Activated naive CD8-positive, alpha-beta T cell (primary cell): Measurements from ENCODE around the gene FCHSD2.

ENCODE experiments used
- H3K27ac Mint-ChIP-seq: one replicate; pipeline ENCODE4 v1.8.0; 2021; ENCODE audit warnings: mixed read lengths
- H3K27me3 Mint-ChIP-seq: one replicate; pipeline ENCODE4 v1.8.0; 2021; ENCODE audit warnings: mixed read lengths
- H3K36me3 Mint-ChIP-seq: one replicate; pipeline ENCODE4 v1.8.0; 2021; ENCODE audit warnings: mixed read lengths
- H3K4me1 Mint-ChIP-seq: one replicate; pipeline ENCODE4 v1.8.0; 2021; ENCODE audit warnings: low read depth, mixed read lengths
- H3K4me3 Mint-ChIP-seq: one replicate; pipeline ENCODE4 v1.8.0; 2021; ENCODE audit warnings: mild to moderate bottlenecking, mixed read lengths
- H3K9me3 Mint-ChIP-seq: one replicate; pipeline ENCODE4 v1.8.0; 2021; ENCODE audit warnings: low read depth, mixed read lengths

Gene FCHSD2

DNA sequence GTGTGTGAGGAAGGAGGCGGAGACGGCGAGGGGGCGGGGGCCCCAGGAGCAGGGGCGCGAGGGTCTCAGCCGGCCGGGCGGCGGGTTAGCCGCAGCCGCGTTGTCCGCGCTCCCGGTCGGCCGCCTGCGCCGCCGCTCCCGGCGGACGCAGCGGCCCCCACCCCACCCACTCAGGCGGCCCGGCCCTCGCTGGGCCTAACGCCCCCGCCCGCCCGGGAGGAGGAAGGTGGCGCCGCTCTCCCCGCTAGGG is at the start of gene FCHSD2:
Gene FCHSD2 (minus strand): TSS at position 191 of the 250 bp plus-strand sequence. CDS start 441 bp downstream, outside the sequence.
- H3K4me3 Mint-ChIP-seq: peak within 1 kb of the TSS; percentile 95
- H3K9me3 Mint-ChIP-seq: no peaks in the 10 kb centered on the region
- H3K27me3 Mint-ChIP-seq: no peaks in the 10 kb centered on the region
- peaks cover 47% of the 10 kb centered on the region for H3K4me1 Mint-ChIP-seq
- peak within 1 kb of the TSS; percentile 95 for H3K27ac Mint-ChIP-seq
- no peaks in the 10 kb centered on the region for H3K36me3 Mint-ChIP-seq

- H3K9me3 Mint-ChIP-seq: no peaks in the 10 kb centered on the region
- no peaks in the 10 kb centered on the region for H3K36me3 Mint-ChIP-seq
- no peak overlapping the region for H3K27ac Mint-ChIP-seq
- H3K4me1 Mint-ChIP-seq: no peaks in the 10 kb centered on the region
- no peak overlapping the region for H3K4me3 Mint-ChIP-seq
- peaks cover 2% of the 10 kb centered on the region for H3K27me3 Mint-ChIP-seq
Measured at GRCh38 chr11:73191151-73191550, 49.0 kb upstream of the FCHSD2 start.

DNA sequence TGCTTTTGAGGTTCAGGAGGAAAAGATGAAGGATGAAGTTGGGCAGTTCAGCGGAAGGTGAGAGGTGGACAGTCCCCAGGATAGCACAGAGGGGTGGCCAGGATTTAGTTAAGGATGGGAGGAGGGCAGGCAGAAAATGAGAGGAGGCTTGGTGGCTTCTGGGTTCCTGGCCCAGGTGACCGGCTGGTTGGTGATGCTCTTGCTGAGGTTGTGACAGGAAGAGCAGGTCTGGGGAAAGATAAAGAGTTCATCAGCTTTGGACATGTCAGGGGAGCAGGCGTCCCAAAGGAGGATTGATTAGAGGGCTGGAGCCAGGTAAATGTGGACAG is 48.4 kb upstream of the FCHSD2 start:
- Mint-ChIP-seq H3K9me3 (no peaks in the 10 kb centered on the region), H3K36me3 (no peaks in the 10 kb centered on the region), H3K27ac (no peak overlapping the region), H3K4me1 (no peaks in the 10 kb centered on the region), H3K4me3 (no peak overlapping the region), H3K27me3 (peaks cover 2% of the 10 kb centered on the region)

- Mint-ChIP-seq H3K4me3 (no peak overlapping the region), H3K9me3 (no peaks in the 10 kb centered on the region), H3K27me3 (peaks cover 3% of the 10 kb centered on the region), H3K4me1 (peaks cover 2% of the 10 kb centered on the region), H3K36me3 (no peaks in the 10 kb centered on the region), H3K27ac (no peak overlapping the region)
Measured at GRCh38 chr11:73189723-73190556, 47.8 kb upstream of the FCHSD2 start.

DNA sequence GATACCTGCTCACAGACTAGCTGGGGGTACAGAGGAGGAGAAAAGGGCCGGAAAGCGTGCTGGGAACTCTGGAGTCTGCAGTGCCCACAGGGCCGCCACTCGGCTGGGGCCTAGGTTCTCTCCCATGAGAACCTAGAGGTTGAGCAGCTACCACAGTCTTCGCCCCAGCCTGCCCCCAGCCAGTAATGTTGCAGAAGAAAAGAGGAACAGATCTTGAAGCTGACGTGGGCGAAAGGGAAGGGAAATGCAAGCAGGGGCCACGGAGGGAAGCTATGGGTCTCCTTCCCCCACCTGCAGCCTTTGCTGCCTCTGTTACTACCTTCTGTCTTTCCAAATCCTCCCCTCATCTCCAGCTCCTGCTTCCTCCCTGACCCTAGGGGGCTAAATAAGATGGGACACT is 47.2 kb upstream of the FCHSD2 start:
- Mint-ChIP-seq H3K9me3 (no peaks in the 10 kb centered on the region), H3K27ac (no peak overlapping the region), H3K27me3 (peaks cover 5% of the 10 kb centered on the region), H3K36me3 (no peaks in the 10 kb centered on the region), H3K4me3 (no peak overlapping the region), H3K4me1 (peaks cover 2% of the 10 kb centered on the region)

DNA sequence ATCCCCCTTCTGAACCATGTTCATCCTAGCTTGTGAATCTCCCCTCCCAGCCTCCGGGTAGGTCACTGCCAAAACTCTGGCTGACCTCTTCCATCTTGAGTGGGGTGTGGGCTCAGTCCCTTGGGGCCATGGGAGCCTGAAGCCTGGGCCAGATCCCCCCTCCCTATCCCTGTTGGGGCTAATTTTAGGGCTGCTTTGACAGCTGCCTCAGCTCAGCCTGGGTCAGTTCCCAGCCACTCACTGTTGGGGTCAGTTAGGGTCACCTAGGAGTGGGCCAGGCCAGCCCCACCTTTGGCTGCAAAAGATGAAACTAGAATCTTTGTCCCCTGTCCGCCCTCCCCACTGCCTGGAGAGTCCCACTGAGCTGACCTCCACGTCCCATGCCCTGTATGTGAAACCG is 46.2 kb upstream of the FCHSD2 start:
- H3K4me3 Mint-ChIP-seq: no peak overlapping the region
- peaks cover 6% of the 10 kb centered on the region for H3K27me3 Mint-ChIP-seq
- H3K9me3 Mint-ChIP-seq: no peaks in the 10 kb centered on the region
- H3K36me3 Mint-ChIP-seq: no peaks in the 10 kb centered on the region
- H3K27ac Mint-ChIP-seq: no peak overlapping the region
- peaks cover 2% of the 10 kb centered on the region for H3K4me1 Mint-ChIP-seq

DNA sequence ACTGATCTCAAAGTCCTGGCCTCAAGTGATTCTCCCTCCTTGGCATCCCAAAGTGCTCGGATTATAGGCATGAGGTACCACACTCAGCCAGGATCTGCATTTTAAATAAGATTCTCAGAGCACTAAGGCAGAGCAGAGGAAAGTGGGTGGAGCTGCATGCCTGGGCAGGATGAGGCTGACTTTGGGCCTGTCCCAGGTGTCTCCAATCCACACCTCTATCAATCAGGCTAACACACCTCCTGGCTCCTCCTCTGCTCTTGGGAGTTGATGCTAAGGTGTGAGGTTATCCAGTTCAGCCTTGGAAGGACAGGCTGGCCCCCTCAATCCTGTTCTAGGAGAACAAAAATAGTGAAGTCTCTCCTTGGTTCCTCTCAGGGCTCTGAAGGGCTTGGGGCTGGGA is 45.7 kb upstream of the FCHSD2 start:
- H3K27me3 Mint-ChIP-seq: peaks cover 6% of the 10 kb centered on the region
- H3K27ac Mint-ChIP-seq: no peak overlapping the region
- H3K4me3 Mint-ChIP-seq: no peak overlapping the region
- peaks cover 2% of the 10 kb centered on the region for H3K4me1 Mint-ChIP-seq
- no peaks in the 10 kb centered on the region for H3K36me3 Mint-ChIP-seq
- no peaks in the 10 kb centered on the region for H3K9me3 Mint-ChIP-seq

DNA sequence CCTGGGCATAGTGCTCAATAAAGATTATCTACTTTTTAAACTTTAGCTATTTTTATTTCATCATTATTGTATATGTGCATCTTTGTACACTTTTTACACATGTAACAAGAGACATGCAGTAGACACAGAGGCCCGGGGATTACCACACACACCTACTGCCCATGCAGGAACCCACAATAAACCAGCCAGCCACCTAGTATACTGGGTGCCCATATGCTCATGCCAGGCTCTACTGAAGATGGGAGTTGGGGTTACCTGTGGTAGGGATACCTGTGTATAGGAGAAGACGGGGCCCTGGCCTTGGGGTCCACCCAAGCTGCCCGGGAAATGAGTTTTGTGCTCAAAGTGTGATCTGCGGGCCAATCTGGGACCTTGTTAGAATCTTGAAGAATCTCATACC is 44.8 kb upstream of the FCHSD2 start:
- H3K27ac Mint-ChIP-seq: no peak overlapping the region
- H3K4me3 Mint-ChIP-seq: no peak overlapping the region
- H3K36me3 Mint-ChIP-seq: no peaks in the 10 kb centered on the region
- H3K27me3 Mint-ChIP-seq: peaks cover 6% of the 10 kb centered on the region
- no peaks in the 10 kb centered on the region for H3K9me3 Mint-ChIP-seq
- peaks cover 2% of the 10 kb centered on the region for H3K4me1 Mint-ChIP-seq

GRCh38 chr11:73186294-73186850 is 44.3 kb upstream of the FCHSD2 start:
- Mint-ChIP-seq H3K36me3 (no peaks in the 10 kb centered on the region), H3K27me3 (peaks cover 6% of the 10 kb centered on the region), H3K4me1 (peaks cover 2% of the 10 kb centered on the region), H3K27ac (no peak overlapping the region), H3K9me3 (no peaks in the 10 kb centered on the region), H3K4me3 (no peak overlapping the region)

GRCh38 chr11:73185680-73186293 is 43.7 kb upstream of the FCHSD2 start:
- Mint-ChIP-seq H3K9me3 (no peaks in the 10 kb centered on the region), H3K36me3 (no peaks in the 10 kb centered on the region), H3K4me1 (peaks cover 2% of the 10 kb centered on the region), H3K27ac (no peak overlapping the region), H3K27me3 (peaks cover 6% of the 10 kb centered on the region), H3K4me3 (no peak overlapping the region)

DNA sequence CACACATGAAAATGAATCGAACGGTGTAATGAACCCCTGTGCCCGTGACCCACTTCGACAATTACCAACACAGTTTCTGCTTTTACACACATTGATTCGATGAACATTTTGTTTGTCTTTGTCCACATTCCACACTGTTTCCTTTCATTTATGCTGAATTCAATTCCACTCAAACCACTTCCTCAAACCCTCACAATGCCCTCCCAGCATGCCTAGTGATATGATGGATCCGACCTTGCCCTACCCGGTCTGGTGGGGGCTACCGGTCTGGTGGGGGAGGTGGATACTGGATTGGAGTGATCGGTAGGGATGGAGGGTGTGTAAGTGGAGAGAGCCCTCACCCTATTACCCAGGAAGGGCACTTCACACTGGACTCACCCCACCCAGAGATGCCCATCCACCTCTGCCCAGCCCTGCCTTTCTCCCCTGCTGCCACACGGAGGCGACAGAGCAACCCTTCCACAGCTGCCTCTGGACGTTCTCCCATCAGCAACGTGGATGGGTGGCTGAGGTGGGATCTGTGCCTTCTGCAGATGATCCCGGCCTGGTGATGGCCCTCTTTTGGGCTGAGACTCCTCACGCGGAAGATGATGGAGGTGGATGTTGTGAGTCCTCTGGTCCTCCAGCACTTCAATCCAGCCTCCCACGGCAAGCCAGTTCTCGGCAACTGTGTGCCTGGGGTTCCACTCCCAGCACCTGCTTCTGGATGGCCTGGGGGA is 43.0 kb upstream of the FCHSD2 start:
- Mint-ChIP-seq H3K27me3 (peaks cover 6% of the 10 kb centered on the region), H3K36me3 (no peaks in the 10 kb centered on the region), H3K9me3 (no peaks in the 10 kb centered on the region), H3K4me1 (peaks cover 2% of the 10 kb centered on the region), H3K4me3 (peak overlapping the region; percentile 9), H3K27ac (no peak overlapping the region)

GRCh38 chr11:73182824-73183321 is 40.8 kb upstream of the FCHSD2 start:
- H3K4me1 Mint-ChIP-seq: peaks cover 4% of the 10 kb centered on the region
- H3K27me3 Mint-ChIP-seq: peaks cover 6% of the 10 kb centered on the region
- H3K4me3 Mint-ChIP-seq: no peak overlapping the region
- no peak overlapping the region for H3K27ac Mint-ChIP-seq
- H3K9me3 Mint-ChIP-seq: no peaks in the 10 kb centered on the region
- H3K36me3 Mint-ChIP-seq: no peaks in the 10 kb centered on the region

DNA sequence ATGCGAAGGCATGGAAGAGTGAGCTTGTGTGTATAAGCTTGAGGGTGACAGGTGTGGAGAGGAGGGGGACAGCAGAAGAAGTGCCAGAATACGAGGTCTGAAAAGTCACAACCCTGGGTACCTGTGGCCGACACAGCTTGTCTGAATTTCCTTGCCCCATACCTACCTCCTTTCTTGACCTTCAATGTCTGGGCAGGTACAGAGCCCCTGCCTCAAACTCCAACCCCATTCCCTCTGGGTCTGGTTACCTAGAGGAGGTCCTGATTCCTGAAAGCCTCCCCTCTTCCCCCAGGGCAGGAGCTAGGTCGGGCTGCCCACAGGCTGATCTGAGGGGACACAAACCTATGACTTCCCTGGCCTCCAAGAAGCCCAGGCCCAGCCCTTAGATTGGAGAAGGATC is 36.6 kb upstream of the FCHSD2 start:
- Mint-ChIP-seq H3K36me3 (no peaks in the 10 kb centered on the region), H3K9me3 (no peaks in the 10 kb centered on the region), H3K4me3 (no peak overlapping the region), H3K4me1 (peaks cover 5% of the 10 kb centered on the region), H3K27ac (no peak overlapping the region), H3K27me3 (no peaks in the 10 kb centered on the region)

DNA sequence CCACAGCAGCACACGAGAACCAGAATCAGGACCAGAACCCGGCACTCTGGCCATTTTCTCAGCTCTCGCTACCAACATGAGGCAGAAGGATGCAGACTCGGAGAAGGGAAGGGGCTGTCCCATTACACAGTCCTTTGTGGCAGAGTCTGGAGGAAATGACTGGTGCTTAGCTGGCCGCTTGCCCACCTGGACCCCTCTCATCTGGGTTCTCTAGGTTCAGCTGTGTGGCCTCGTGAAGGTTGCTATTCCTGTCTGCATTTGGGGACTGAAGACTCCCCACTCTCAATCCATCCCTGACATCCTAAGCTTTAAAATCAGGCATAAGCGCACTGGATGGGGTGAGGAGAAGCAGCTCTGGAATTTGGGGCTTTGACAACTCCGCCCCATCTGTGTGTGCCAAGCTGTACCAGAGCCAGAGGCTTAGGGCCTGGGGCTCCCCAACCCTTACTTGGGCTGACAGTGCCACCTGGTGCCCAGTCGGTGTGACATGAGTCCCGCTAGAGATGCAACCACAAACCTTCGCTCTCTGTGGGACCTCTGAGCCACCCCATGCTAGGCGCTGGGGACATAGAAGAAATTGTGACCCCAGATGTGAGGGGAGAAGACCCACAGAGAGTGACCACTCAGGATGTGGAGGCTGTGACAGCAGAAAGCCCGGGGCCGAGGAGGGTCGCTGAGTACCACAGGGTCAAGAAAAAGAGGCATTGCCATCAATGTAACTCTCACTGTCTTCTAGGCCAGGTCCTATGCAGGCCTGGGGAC is 35.8 kb upstream of the FCHSD2 start:
- no peak overlapping the region for H3K4me3 Mint-ChIP-seq
- H3K27ac Mint-ChIP-seq: no peak overlapping the region
- H3K36me3 Mint-ChIP-seq: no peaks in the 10 kb centered on the region
- H3K9me3 Mint-ChIP-seq: no peaks in the 10 kb centered on the region
- H3K4me1 Mint-ChIP-seq: peaks cover 5% of the 10 kb centered on the region
- H3K27me3 Mint-ChIP-seq: no peaks in the 10 kb centered on the region

DNA sequence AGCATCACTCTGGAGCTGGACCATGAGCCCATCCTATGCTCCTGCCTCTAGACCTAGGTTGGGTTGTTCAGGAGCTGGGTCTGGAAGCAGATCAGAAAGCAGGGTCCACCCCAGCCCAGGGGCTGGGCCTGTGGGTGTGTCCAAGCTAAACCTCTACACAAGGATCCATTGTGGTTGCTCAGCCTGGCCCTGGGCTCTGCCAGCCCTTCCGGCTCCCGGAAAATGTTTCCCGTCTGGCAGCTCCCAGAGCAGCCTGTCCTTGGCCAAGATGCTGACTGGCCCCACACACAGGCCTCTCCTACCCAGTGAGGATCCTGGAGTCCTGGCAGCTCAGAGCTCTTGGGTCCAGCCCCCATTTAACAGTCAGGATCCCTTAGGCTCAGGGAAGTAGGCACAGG is 35.3 kb upstream of the FCHSD2 start:
- Mint-ChIP-seq H3K9me3 (no peaks in the 10 kb centered on the region), H3K27ac (no peak overlapping the region), H3K27me3 (no peaks in the 10 kb centered on the region), H3K4me3 (no peak overlapping the region), H3K4me1 (peaks cover 5% of the 10 kb centered on the region), H3K36me3 (no peaks in the 10 kb centered on the region)
